GM18861 (cell line): ENCODE data around the gene PSMD1.
"Not testable (repeated sequence)": the region's sequence is repeated elsewhere in the genome, so short reads cannot be mapped to it uniquely, and the experiment has no call there.

Experiments
- ATAC-seq: cut with Tn5 transposase; IDR thresholded peaks from one replicate; pipeline ENCODE4 v1.9.1; 2021; ENCODE audit not compliant: unreplicated experiment

PSMD1 gene

DNA sequence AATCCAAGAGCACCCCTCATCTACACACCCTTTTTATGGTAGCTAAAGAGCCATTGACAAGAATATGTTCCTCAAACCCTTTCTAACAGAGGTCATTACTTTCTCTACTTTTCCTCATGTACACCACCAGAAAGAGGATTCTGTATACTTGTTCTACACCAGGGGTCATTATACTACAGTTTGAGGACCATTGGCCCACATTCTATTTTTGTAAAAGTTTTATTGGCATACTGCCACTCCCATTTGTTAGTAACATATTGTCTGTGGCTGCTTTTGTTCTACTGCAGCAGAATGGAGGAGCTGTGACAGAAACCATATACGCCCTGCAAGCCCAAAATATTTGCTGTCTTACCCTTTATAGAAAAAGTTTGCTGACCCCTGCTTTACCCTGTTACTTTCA is 53.9 kb downstream of the PSMD1 start:
- ATAC-seq = no peak

DNA sequence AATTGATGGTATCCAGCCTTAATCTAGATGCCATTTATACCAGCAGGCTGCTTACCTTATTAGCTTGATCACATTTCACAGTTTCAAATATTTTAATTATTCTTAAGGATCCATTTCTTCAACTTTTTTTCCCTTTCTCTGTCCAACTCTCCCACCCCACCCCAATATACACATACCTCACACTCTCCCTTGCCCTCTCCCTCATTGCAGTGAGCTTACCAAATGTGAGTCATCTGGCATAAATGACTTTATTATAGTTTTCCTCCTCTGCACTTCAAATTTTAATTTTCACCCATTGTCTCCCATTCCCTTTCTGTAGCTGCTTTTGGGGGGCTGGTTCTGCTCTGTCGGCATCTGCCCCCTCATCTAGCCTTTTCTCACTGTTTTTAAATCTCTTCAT is 55.3 kb downstream of the PSMD1 start:
- ATAC-seq = no peak

DNA sequence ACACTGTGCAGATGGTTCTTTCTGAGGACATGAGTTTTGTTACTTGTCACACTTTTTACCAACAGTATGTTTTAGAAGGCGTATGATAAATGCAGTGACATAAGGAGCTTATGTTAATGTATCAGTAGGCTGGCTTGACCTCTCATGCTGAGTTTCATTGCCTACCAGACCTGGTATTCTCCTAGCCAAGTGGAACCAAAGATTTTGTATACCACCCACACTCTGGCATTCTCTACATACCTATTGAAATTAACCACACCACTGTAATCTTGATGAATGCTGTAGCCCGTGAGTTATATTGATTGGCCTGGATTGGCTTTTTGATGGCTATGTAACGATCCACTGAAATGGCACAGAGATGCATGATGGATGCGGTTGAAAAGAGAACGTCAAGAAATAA is 56.8 kb downstream of the PSMD1 start:
- no peak for ATAC-seq

DNA sequence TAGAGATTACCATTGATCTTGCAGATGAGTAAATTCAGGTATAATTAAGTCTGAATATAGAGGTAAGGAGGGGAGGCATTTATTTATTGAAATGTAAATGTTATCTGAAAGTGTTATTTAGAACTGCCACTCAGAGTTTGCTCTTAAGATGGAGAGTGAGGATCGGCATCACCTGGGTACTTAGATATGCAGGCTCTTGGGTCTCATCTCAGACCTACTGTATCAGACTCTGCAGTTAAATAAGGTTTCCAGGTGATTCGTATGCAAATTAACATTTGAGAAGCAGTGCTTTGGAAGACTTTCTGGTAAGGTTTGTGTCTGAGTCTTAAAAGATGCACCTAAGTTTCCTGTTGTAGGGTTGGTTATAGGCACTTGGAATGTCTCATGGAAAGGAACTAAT is 59.0 kb downstream of the PSMD1 start:
- no peak for ATAC-seq

DNA sequence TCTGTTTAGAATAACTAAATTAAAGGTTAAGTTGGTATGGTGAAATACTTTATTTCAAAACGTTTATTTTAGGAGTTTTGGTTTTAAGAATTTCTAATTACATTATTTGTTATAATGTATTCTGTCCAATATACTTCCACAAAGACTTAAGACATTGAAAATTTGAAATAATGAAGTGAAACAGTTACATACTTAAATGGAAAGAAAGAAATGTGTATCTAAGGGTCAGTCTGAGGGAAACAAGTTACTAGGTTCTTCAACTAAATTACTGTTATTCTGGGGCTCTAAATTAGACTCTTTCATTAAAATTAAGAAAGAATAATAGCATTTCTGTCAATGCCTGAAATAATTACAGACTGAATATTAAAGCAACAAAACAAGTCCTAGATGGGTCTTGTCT is 60.5 kb downstream of the PSMD1 start:
- no peak for ATAC-seq

DNA sequence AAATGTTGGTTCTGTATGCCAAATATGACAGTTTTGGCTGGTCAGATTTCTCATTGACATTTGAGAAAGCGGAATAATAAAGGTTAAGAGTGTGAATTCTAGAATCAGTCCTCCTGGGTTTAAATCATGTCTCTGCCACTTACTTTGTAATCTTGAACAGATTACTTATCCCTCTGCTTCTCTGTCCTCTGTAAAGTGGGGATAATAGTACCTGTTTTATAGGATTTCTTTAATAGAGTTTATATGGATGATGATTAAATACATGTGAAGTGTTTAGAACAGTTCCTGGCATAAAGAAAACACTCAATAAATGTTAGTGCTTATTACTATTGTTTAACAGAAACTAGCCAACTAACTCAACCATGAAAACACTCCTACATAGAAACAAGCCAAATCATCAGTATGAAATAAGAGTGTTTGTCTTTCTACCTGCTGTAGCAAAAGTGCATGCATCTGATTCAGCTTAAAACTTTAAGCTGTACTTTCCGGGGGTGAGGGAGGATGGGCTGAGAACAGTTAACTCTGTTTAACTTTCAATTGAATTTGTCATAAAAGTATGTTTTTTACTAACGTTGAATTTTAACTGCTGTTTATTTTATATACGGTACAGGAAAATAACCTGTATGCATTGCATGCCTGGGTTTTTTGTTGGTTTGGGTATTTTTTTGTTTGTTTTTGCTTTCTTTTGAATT is 61.4 kb downstream of the PSMD1 start:
- ATAC-seq = no peak

DNA sequence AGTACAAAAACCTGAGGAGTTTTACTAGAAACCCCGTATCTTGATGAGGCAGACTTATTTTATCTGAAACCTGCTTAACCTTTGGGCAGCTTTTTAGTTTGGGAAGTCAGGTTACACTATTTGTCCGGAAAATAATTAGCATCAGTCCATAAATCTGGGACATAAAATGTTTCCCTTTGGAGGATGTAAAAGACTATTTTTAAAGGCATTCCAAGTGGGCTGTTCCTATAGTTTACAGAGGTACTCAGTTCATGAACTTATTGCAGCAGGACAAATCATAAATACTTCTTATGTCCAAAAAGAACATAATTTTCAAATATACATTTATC is 61.9 kb downstream of the PSMD1 start:
- no peak for ATAC-seq

DNA sequence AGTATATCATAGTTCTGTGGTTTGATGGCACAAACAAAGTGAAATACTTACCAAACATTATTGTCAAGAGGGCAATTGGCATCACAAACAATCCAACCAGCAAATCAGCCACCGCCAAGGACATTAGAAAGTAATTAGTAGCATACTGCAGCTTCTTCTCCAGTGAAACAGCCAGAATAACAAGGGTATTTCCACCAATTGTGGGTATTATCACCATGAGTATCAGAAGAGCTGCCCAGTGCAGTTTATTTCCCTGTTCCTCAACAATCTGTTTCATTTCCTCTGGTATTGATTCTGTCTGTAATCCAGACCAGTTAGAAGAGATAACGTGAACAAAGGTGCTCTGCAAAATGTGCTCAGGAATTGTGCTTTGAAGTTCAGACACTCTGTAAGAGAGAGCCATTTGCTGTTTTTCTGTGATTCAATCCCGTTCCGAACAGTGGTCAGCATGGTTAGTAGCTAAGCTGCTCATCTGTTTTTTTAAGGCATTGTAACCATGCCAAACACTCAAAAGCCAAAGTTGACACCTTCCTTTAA is 66.8 kb downstream of the PSMD1 start:
- ATAC-seq = no peak

DNA sequence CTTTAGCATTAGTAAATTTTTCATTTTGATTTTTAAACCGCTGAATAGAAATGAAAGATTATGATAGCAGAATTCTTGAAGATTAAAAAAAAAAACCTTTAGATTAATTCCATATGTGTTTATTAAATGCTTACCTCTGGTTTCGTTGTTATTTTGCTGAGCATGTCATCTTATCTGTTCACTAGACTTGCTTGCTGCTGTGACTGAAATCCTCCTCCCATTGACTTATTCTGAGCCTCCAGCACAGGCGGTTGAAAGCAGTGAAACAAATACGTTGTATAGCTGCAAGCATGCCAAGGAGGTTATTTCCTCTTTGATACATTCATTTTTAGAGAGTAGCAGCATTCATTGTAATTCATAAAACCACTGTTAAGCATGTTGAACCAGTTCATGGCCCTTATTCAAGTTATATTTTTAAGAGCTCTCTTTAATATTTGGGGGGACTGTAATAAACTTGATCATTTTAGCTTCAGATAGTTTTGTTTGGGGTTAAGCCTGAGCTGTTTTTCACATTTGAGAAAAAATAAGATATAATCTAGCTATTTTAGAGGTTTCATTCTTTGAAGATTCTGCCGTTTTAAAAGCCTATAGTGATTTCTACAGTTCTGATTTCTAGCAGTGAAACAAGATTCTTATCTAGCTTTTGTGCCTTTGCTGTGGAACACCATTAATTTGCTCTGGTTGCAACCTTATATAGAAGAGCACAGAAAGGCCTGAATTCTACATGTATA is 68.3 kb downstream of the PSMD1 start, which contains the start of gene HTR2B:
HTR2B (minus strand) TSS at position 205 of the 731 bp plus-strand sequence. CDS start 1,278 bp downstream, outside the sequence.
- no peak for ATAC-seq

DNA sequence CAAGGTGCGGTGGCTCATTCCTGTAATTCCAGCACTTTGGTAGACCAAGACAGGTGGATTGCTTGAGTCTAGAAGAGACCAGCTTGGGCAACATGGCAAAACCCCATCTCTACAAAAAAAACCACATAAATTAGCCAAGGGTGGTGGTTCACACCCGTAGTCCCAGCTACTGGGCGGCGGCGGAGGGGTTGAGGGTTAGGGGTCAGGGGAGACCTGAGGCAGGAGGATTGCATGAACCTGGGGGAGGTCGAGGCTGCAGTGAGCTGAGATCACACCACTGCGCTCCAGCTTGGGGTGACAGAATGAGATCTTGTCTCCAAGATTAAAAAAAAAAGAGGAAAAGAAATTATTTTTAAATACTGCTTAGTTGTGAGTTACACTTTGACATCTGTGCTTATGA is 69.5 kb downstream of the PSMD1 start:
- ATAC-seq = no peak

DNA sequence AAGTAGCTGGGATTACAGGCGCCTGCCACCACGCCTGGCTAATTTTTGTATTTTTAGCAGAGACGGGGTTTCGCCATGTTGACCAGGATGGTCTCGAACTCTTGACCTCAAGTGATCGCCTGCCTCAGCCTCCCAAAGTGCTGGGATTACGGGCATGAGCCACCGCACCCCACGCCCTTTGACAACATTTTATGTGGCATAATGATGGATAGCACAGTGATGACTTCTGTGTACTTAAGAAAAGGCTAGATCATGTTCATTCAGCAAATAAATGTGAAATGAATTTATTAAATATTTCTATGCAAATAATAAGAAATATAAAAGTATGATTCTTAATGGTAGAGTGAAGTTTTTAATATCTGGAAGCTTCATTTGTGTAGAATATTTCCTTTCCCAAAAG is 70.8 kb downstream of the PSMD1 start:
- no peak for ATAC-seq

DNA sequence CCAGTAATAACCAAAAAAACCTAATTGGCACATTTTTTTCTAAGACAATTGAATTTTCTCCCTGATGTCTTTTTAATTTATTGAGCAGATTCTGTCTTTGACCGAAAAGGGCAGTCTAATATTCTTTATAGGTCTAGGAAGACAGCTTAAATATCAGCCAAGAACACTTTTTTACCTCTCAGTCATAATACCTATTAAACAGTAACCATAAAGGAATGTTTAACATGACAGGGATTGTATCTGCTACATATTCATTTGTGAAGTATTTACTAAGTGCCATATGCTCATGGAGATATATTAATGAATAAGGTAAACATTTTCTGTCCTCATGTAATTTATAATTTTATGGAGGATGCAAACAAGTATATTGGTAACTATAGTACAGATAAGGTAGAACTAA is 71.3 kb downstream of the PSMD1 start:
- ATAC-seq = no peak

DNA sequence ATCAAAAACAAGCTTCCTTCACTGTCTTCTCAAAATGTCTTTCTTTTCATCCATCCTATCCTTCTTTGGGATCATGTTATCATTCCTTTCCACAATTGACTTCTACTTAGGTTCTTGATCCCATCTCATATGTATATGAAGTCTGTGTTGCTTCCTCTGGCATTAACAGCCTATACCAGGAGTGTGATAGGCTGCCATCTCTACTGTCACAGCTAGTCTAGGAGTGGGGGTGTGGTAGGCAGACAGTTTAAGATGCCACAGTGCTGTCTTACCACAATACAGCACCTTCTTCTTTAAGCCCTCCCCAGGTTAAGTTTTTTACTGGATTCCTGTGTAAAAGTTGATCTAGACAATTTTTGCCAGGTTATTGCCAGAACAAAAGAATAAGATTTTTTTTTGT is 71.9 kb downstream of the PSMD1 start:
- no peak for ATAC-seq

DNA sequence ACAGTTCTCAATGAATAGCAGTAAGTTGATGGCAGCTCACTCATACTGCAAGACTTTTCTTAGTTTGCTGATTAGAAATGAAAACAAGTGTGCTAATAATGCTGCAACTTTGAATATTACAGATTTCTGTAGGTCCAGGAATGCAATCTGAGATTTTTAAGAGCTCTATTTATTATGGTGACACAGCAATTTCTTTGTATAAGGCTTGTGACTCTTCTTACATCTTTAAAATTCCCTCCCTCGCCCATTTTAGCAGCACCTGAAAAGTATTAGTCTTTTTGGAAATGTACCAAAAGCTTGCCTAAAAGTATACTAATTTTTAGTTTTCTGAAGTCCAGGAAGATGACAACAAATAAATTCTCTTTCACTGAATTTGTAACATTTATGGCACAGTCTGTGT is 72.5 kb downstream of the PSMD1 start:
- no peak for ATAC-seq

DNA sequence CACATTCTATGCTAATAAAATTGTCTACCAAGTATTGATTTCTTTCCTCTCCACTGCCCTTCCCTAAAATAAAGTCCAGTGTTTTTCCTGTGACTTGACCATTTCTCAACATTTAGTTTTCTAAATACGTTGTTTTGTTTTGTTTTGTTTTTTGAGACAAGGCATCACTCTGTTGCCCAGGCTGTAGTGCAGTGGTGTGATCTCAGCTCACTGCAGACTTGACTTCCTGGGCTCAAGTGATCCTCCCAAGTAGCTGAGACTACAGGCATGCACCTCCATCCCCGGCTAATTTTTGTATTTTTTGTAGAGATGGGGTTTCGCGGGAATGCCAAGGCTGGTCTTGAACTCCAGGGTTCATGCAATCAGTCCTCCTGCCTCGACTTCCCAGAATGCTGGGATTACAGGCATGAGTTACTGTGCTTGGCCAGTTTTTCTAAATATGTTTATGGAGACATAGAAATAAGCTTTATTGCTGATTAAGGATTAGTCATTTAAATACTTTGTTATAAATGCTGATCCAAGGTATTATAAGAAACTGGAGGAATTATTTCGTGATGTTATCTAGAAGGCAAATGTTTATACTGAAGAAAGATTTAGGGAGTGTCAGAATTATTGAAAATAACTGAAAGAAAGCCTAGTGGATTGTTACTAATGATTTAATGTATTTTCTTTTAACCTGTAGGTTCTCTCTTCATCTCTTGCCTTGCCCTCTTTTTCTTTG is 73.8 kb downstream of the PSMD1 start:
- no peak for ATAC-seq

DNA sequence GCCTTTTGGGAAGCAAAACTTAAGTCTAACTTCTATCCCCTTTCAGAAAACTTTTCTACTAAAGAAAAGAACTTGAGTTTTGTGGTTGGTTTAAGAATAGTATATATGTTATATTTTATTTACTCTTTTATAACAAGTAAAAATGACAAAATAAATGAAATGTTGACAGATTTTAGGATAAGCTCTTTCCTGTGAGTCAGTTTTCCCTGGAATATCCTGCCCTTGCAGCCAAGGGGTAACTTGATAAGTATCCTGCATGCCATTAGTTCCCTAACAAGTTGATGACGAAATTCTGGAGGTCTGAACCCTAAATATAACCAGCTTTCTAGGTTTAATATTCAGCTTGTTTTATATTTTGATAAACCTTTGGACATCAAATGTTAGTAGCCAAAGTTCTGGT is 75.5 kb downstream of the PSMD1 start:
- no peak for ATAC-seq

DNA sequence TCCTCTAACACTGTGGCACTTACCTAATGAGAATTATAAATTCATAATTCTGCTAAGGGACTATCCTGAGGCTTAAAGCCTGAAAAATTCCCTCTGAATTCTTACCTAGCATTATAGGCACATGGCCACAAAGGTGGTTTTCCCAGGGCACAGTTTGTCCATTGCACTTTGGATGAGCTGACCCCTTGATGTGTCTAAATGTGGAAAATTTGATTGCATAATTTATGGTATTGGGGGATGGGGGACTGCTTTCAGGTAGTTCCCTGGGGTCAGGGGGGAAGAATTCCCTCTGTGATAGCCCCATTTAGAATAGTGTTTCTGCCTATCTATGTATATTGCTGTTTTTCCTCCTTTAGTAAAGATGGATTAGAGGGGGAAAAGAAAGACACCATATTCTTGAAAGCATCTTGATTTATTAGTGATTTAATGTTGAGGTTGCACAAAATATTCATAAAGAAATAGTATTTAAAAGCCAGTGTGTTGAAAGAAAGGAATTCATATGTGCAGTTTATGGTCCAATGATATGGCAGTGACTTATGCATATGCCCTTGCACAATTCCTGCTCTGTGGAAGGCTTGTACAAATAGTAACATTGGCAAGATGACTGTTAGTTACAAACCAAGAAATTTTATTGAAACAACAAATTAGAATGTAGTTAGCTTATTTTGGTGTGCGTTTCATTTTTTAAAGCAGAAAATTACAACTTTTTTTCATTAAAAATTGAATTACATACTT is 76.9 kb downstream of the PSMD1 start:
- ATAC-seq = no peak

DNA sequence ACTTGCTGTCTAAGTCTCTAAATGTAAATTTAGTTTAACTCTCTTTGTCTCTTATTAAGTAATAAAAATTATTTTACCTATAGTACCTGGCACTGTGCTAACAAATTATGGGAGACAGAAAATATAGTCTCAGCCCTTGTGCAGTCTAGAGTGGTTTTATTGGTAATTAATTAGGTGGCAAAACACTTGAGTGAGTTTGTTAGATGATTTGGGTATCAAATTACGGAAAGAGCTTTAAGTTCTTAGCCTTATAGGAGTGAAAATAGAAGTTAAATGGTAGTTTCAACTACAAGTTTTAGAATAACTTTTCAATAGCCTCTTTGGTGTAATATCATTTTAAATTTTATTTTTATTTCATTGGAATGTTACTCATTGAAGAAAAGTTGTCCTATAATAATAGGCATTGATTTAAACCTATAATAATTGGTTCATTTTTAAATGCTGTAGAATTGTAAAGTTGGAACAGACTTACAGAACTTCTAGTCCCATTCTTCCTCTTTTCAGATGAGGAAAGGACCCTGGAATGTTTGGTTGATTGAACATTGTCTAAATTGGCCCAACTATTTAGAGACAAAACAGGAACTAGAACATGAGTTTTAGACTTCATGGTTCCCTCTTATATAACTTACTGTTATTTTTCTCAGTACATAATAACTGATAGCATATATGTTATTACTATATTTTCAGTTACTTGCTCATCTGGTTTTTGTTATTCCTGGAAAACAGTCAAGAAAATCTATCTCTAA is 78.4 kb downstream of the PSMD1 start:
- no peak for ATAC-seq

DNA sequence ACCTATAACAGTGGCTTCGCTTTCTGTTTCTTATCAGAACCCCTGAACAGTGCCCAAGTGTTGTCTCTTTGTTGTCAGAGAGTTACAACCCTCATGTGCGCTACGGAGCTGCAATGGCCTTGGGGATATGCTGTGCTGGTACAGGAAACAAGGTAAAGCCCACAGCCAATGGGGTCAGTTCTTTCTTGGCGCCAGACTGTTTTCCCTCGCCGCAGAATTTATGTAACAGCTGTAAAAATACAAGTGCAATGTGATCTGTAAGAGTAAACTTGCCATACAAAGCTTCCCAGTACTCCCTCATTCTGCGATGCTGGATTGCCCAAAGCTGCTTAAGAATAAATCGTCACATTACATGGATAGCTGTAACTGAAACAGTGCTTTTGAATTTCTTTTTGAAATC is 82.0 kb downstream of the PSMD1 start:
- no peak for ATAC-seq

DNA sequence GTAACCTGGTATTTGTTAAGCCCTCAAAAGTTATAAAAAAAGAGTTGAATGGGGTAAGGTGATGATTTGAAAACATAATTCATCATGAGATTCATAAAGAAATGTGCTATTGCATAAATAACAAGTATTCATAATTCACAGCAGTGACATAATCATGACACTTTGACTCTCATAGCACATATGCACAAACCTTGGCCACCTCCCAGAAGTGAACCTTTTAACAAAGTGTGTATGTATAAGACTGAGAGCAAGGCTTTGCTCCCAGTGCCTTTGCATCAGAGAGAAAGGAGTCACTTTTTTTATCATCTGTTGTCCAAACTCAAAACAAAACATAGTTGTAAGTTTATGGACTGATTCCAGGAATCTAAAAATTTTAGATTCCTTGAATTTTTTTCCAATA is 83.1 kb downstream of the PSMD1 start:
- ATAC-seq = no peak

DNA sequence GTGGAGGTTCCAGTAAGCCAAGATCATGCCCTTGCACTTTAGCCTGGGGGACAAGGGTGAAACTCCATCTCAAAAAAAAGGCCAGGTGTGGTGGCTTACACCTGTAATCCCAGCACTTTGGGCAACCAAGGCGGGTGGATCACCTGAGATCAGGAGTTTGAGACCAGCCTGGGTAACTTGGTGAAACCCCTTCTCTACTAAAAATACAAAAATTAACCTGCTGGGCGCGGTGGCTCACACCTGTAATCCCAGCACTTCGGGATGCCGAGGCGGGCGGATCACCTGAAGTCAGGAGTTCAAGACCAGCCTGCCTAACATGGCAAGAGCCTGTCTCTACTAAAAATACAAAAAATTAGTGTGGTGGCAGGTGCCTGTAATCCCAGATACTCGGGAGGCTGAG is 84.1 kb downstream of the PSMD1 start:
- not testable (repeated sequence) for ATAC-seq
